Heart right ventricle (tissue), 16 donors: ENCODE results near the gene BASP1. TPM values are rescaled to one million over a fixed set of nuclear protein-coding genes. Genes with fewer than 3 reads are reported as not detected.

Source experiments
- ATAC-seq, 8 donors: fragments of 200-7000 bp; cut with Tn5 transposase; one replicate each; pipeline ENCODE4 v1.9.1; 2020; ENCODE audit warnings: mild to moderate bottlenecking in 8 of 8, moderate library complexity in 8 of 8, moderate number of reproducible peaks in 1 of 8
- DNase-seq, 2 donors: peaks; one replicate each; pipeline ENCODE4 v3.0.0-alpha.2; 2020
- H3K27ac ChIP-seq, 10 donors: fragments of 200-600 bp; sonication (generic) in 2 of 10; one replicate each; pipeline versions ENCODE4 v1.5.0 to v1.8.0; 2020 to 2022; ENCODE audit warnings: mild to moderate bottlenecking in 3 of 10
- H3K27me3 ChIP-seq, 7 donors: fragments of 200-600 bp; one replicate each; pipeline ENCODE4 v1.8.0; 2021 to 2022; ENCODE audit warnings: mild to moderate bottlenecking in 2 of 7
- H3K36me3 ChIP-seq, 9 donors: fragments of 200-600 bp; sonication (generic) in 1 of 9; one replicate each; pipeline versions ENCODE4 v1.5.0 to v1.8.0; 2020 to 2022; ENCODE audit warnings: mild to moderate bottlenecking in 2 of 9
- H3K4me1 ChIP-seq, 9 donors: fragments of 200-600 bp; sonication (generic) in 1 of 9; one replicate each; pipeline versions ENCODE4 v1.5.0 to v1.8.0; 2020 to 2022; ENCODE audit warnings: mild to moderate bottlenecking in 4 of 9
- H3K4me3 ChIP-seq, 10 donors: fragments of 200-600 bp; sonication (generic) in 2 of 10; one replicate each; pipeline versions ENCODE4 v1.5.0 to v1.8.0; 2020 to 2022; ENCODE audit warnings: mild to moderate bottlenecking in 7 of 10, moderate library complexity in 2 of 10
- H3K9me3 ChIP-seq, 11 donors: fragments of 200-600 bp in 10 of 11; sonication (generic) in 2 of 11; one replicate each; pipeline versions ENCODE4 v1.5.0 to v1.8.0; 2013 to 2022; ENCODE audit warnings: mild to moderate bottlenecking in 2 of 11, control low read depth in 1 of 11, moderate library complexity in 1 of 11
- WGBS, 2 donors: extraction: QIAGEN DNeasy Blood & Tissue Kit; methylation state at CpG; one replicate each; pipeline ENCODE4 v1.1.7; 2013; ENCODE audit warnings: inconsistent platforms in 1 of 2; 5-methylcytosine and 5-hydroxymethylcytosine counted together
- intact Hi-C, 10 donors: fragments of 100-400 bp; cut with DNase I; formaldehyde crosslinking; loops; one replicate each; pipeline versions ENCODE4 v1.11.1 to v1.14.2; 2022
- polyA plus RNA-seq, 2 donors: library from polyadenylated mRNA; stranded (reverse); fragments of 200-250 nt; gene quantifications; one replicate each; pipeline ENCODE4 v1.2.3, GENCODE V29; 2013
- total RNA-seq, 10 donors: library from RNA; stranded (reverse); fragmentation: NEBNext Ultra II Directional in 3 of 10; extraction: Animal tissue kit (Norgen Biotek cat#: 25700) in 3 of 10; gene quantifications; one replicate each; pipeline versions ENCODE4 v1.2.1 to v1.2.4, GENCODE V29; 2021 to 2023
- TF ChIP-seq, protein P1 (sequence below), 9 donors: fragments of 200-600 bp; sonication (generic) in 2 of 9; IDR thresholded peaks; one replicate each; pipeline versions ENCODE4 v1.5.0 to v1.8.0; 2021 to 2022; ENCODE audit warnings: antibody characterized with exemption in 9 of 9, mild to moderate bottlenecking in 5 of 9, moderate library complexity in 1 of 9
- donor health status: Arrhythmogenic right ventricular cardiomyopathy.
- donor health status: ischemic (EF 13 %, LVEDD 7.1; RV severe dilation, severe dysfunction).
- donor health status: healthy with polysubstance abuse.
- donor health status: DM: no; HTN: yes; CAD: no.
- donor health status: DM: no; HTN: no; CAD: no.
- donor health status: ischemic (EF 25% LVEDD 6.9; RV normal size, moderate dysfunction).
- donor health status: ischemic (EF 25% LVEDD 5.7; RV mildly dilated, moderate dysfunction).
- donor health status: healthy.
- donor health status: DM: yes; HTN: yes; CAD: no.
- donor health status: Ischemic cardiomyopathy.
- donor health status: ischemic (EF 35%, LVEDD 5.7; RV mildly dilated, moderate dysfunction).
- donor health status: nonischemic (EF 11% LVEDD 7.7; RV severe dilation, severe dysfunction).
- donor health status: DM: yes; HTN: yes; CAD: no.
- donor health status: PGD.
- donor health status: ischemic (EF 29% LVEDD 5.4; RV normal size, mild dysfunction).
- donor health status: nonischemic (EF 23%, LVEDD 6.1; RV moderate dilation, normal function).

BASP1 gene
- total and polyA plus RNA-seq, 12 donors, result 0.42 to 8.8 (median 1.6) TPM

DNA sequence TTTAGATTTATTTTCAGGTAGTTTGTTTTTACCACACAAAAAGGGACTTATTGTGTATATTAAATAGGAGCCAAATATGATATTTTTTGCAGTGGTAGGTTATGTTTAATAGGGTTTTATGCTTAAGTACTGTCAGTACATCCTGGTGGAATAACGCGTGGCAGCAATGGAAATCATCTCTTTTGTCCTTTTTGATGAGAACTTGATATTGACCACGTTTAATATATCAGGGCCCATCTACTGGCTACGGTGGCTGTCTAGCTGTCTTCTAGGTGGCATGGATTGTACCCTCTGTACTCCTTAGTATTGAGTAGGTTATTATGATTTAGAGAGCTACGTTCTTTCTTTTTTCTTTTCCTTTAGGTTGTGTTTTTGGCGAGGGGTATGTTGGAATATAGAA, 2.6 kb downstream of the BASP1 start:
- peaks cover 0 to 30% (median 17%) of the 10 kb centered on the region in 9 donors for H3K4me1 ChIP-seq
- ATAC-seq (no peak), DNase-seq (no peak)
- intact Hi-C loops, result loop anchor here in 5 of 10 donors (2.0 to 10.0 kb wide), 4 partner anchors 1085 to 1095 kb away; no protein-coding TSS in a partner anchor
- H3K27me3 ChIP-seq, result peaks cover 0 to 88% (median 57%) of the 10 kb centered on the region in 7 donors
- TF ChIP-seq, protein P1, sequence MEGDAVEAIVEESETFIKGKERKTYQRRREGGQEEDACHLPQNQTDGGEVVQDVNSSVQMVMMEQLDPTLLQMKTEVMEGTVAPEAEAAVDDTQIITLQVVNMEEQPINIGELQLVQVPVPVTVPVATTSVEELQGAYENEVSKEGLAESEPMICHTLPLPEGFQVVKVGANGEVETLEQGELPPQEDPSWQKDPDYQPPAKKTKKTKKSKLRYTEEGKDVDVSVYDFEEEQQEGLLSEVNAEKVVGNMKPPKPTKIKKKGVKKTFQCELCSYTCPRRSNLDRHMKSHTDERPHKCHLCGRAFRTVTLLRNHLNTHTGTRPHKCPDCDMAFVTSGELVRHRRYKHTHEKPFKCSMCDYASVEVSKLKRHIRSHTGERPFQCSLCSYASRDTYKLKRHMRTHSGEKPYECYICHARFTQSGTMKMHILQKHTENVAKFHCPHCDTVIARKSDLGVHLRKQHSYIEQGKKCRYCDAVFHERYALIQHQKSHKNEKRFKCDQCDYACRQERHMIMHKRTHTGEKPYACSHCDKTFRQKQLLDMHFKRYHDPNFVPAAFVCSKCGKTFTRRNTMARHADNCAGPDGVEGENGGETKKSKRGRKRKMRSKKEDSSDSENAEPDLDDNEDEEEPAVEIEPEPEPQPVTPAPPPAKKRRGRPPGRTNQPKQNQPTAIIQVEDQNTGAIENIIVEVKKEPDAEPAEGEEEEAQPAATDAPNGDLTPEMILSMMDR (IDR thresholded peaks at IDR 0.05), result no peak
- peak overlapping the region in 1 of 10 donors; percentile 70 for H3K4me3 ChIP-seq
- H3K9me3 ChIP-seq, result no peaks in the 10 kb centered on the region
- no peak overlapping the region for H3K27ac ChIP-seq
- 92 to 95% methylated on average over 6 of the region's 6 CpGs for WGBS, 2 donors
- no peaks in the 10 kb centered on the region for H3K36me3 ChIP-seq

DNA sequence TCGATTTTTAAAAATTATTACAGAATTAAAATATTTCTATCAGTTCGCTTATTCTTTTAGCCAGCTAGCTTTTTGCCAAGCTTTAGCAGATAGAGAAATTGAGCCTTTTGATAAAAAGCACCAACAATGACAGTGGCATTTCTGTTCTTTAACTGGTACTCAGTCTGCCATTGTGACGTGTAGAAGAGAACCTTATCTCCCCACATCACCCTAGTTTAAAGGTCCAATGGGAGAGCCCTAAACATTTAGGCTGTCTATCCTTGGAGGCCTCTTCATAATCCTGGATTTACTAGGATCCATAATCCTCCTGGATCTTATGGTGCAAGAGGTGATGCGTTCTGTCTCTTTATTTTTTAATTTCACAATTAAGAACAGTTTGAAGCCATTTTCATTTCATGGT, 3.0 kb downstream of the BASP1 start:
- Histone ChIP-seq H3K9me3 (no peaks in the 10 kb centered on the region), H3K4me3 (no peak overlapping the region), H3K27me3 (peaks cover 0 to 88% (median 52%) of the 10 kb centered on the region in 7 donors), H3K27ac (no peak overlapping the region), H3K4me1 (peaks cover 0 to 34% (median 17%) of the 10 kb centered on the region in 9 donors), H3K36me3 (no peaks in the 10 kb centered on the region)
- TF ChIP-seq, protein P1 (IDR thresholded peaks at IDR 0.05), result no peak
- DNase-seq (no peak), ATAC-seq (no peak)
- intact Hi-C loops, result no loop called here
- 86% methylated on average over 4 of the region's 4 CpGs for WGBS, 2 donors

- no peaks in the 10 kb centered on the region for H3K9me3 ChIP-seq
- H3K27me3 ChIP-seq, result peaks cover 0 to 87% (median 45%) of the 10 kb centered on the region in 7 donors
- 51 to 56% methylated on average over 4 of the region's 4 CpGs for WGBS, 2 donors
- H3K36me3 ChIP-seq, result no peaks in the 10 kb centered on the region
- H3K4me3 ChIP-seq, result no peak overlapping the region
- H3K27ac ChIP-seq, result no peak overlapping the region
- TF ChIP-seq, protein P1 (IDR thresholded peaks at IDR 0.05), result no peak
- ATAC-seq, result no peak
- DNase-seq, result no peak
- intact Hi-C loops, result no loop called here
- peaks cover 0 to 30% (median 11%) of the 10 kb centered on the region in 9 donors for H3K4me1 ChIP-seq
Observed at GRCh38 chr5:17221843-17222636, 4.6 kb downstream of the BASP1 start.

DNA sequence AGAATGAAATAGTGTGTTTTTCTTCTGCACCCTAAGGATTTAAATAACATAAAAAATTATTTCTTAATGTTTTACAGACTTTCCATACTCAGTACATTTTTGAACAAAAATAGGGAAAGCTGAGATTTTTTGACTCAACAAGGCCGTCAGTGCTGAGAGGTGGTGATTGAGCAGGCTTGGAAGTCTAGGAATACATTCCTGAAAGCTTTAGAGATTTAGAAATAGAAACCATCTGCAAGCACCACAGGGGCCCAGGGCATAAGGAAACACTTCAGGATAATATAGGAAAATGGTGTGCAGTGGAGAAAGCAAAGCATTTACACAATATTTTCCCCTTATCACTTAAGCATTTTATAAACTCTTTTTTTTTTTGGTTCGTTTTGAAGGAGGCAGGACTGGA, 5.2 kb downstream of the BASP1 start:
- intact Hi-C loops, result no loop called here
- no peaks in the 10 kb centered on the region for H3K9me3 ChIP-seq
- H3K27me3 ChIP-seq, result peaks cover 0 to 89% (median 48%) of the 10 kb centered on the region in 7 donors
- DNase-seq (no peak), ATAC-seq (no peak)
- no peak overlapping the region for H3K27ac ChIP-seq
- TF ChIP-seq, protein P1 (IDR thresholded peaks at IDR 0.05), result no peak
- H3K4me1 ChIP-seq, result peaks cover 0 to 31% (median 11%) of the 10 kb centered on the region in 9 donors
- no peak overlapping the region for H3K4me3 ChIP-seq
- H3K36me3 ChIP-seq, result no peaks in the 10 kb centered on the region
- 61 to 62% methylated on average over 2 of the region's 2 CpGs for WGBS, 2 donors
